Embryonic facial prominence (tissue), 1 donor: ENCODE data around the gene LCE1F.

ENCODE experiments used
- DNase-seq: peaks from one replicate; pipeline ENCODE4 v3.0.0-alpha.2; 2016; ENCODE audit errors: extremely low spot score

Gene LCE1F

GRCh38 chr1:152774875-152775274, at the start of gene LCE1F:
Gene LCE1F (plus strand): TSS chr1:152775140. CDS start chr1:152776372, 1,232 bp downstream.
- DNase-seq: no peak

- no peak for DNase-seq
Observed at GRCh38 chr1:152725261-152725660, 49.7 kb upstream of the LCE1F start.

GRCh38 chr1:152728986-152729385, 46.0 kb upstream of the LCE1F start:
- DNase-seq: no peak

- no peak for DNase-seq
Observed at GRCh38 chr1:152735648-152736047, 39.3 kb upstream of the LCE1F start.

- DNase-seq: no peak
Observed at GRCh38 chr1:152737997-152738396, 36.9 kb upstream of the LCE1F start.

GRCh38 chr1:152739841-152740240, 35.1 kb upstream of the LCE1F start:
- DNase-seq: no peak

- no peak for DNase-seq
Observed at GRCh38 chr1:152741656-152742055, 33.3 kb upstream of the LCE1F start.

GRCh38 chr1:152743371-152744145, 31.4 kb upstream of the LCE1F start:
- DNase-seq: no peak

GRCh38 chr1:152745289-152745704, 29.6 kb upstream of the LCE1F start:
- DNase-seq: no peak

GRCh38 chr1:152745765-152746444, 29.0 kb upstream of the LCE1F start:
- no peak for DNase-seq

GRCh38 chr1:152747831-152748230, 27.1 kb upstream of the LCE1F start:
- no peak for DNase-seq

GRCh38 chr1:152752225-152752624, 22.7 kb upstream of the LCE1F start:
- no peak for DNase-seq

GRCh38 chr1:152753586-152753985, 21.4 kb upstream of the LCE1F start:
- DNase-seq: no peak

GRCh38 chr1:152756872-152757271, 18.1 kb upstream of the LCE1F start:
- no peak for DNase-seq

- no peak for DNase-seq
Observed at GRCh38 chr1:152757747-152758146, 17.2 kb upstream of the LCE1F start, which contains the start of gene KPRP. Gene KPRP (plus strand): TSS chr1:152758025. CDS start chr1:152759589, 1,564 bp downstream.

GRCh38 chr1:152758636-152759035, 16.3 kb upstream of the LCE1F start:
- DNase-seq: no peak

- no peak for DNase-seq
Observed at GRCh38 chr1:152759453-152760173, 15.3 kb upstream of the LCE1F start.

- no peak for DNase-seq
Observed at GRCh38 chr1:152760551-152761190, 14.3 kb upstream of the LCE1F start.

GRCh38 chr1:152761609-152762213, 13.2 kb upstream of the LCE1F start:
- DNase-seq: no peak

GRCh38 chr1:152768847-152769533, 6.0 kb upstream of the LCE1F start:
- DNase-seq: no peak

- no peak for DNase-seq
Observed at GRCh38 chr1:152770411-152770810, 4.5 kb upstream of the LCE1F start.
